Esophagus squamous epithelium (tissue), 4 donors: ENCODE results near the gene CST6.

Experiments
- CTCF ChIP-seq, 6 experiments: fragments of 450-650 bp in 4 of 6; fragments of 200-600 bp in 2 of 6; sonication (generic) in 2 of 6; IDR thresholded peaks; one replicate each; pipeline ENCODE4 v1.5.1; 2016 to 2019; ENCODE audit warnings: antibody characterized with exemption in 6 of 6, mild to moderate bottlenecking in 4 of 6, moderate library complexity in 4 of 6
- POLR2A ChIP-seq, 4 donors: fragments of 450-650 bp; IDR thresholded peaks; one replicate each; pipeline ENCODE4 v1.6.1; 2017; ENCODE audit warnings: antibody characterized with exemption in 4 of 4, mild to moderate bottlenecking in 4 of 4, moderate library complexity in 3 of 4

DNA sequence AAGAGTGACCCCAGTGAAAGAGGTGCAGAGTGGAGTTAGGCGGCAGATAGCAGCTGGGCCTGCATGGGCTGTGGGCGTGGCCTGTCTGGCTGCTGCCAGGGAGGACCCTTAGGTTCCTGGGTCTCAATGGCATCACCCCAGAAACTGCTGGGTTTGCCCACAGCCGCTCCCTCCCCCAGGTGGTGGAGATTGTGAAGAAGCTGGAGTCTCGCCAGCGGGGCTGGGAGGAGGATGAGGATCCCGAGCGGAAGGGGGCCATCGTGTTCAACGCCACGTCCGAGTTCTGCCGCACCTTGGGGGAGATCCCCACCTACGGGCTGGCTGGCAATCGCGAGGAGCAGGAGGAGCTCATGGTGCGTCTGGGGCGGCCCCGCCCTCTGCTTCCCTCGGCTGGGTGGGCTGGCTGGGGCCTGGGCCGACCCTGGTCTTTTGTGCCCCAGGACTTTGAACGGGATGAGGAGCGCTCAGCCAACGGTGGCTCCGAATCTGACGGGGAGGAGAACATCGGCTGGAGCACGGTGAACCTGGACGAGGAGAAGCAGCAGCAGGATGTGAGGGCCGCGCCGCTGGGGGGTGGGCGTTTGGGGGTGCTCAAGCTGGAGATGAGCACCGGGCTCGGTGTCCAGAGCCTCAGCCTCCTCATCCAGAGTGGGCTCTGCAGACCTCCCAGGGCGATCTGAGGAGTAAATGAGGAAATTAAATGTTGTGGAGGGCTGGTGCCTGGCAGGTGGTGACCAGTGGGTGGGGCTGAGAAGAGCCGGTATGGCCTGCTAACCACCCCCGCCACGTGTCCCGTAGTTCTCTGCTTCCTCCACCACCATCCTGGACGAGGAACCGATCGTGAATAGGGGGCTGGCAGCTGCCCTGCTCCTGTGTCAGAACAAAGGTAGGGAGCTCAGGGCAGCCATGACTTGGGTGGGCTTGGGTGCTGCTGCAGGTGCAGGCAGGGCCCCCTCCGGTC is 35.3 kb upstream of the CST6 start:
- no peak for TF ChIP-seq CTCF (IDR thresholded peaks at IDR 0.05)
- no peak for TF ChIP-seq POLR2A (IDR thresholded peaks at IDR 0.05)
